Brain microvascular endothelial cell (primary cell): ENCODE results near the gene UNC13B.

Experiments
- DNase-seq: peaks from one replicate; pipeline ENCODE4 v3.0.0-alpha.2; 2020
- H3K27ac ChIP-seq: fragments of 250-450 bp; sonication (Bioruptor Pico); 2 replicates; pipeline ENCODE4 v1.5.1; 2020; ENCODE audit warnings: mild to moderate bottlenecking, moderate library complexity
- H3K27me3 ChIP-seq: fragments of 250-450 bp; sonication (Bioruptor Pico); replicated peaks from 2 replicates; pipeline ENCODE4 v1.5.1; 2020; ENCODE audit warnings: mild to moderate bottlenecking
- H3K36me3 ChIP-seq: fragments of 250-450 bp; sonication (Bioruptor Pico); replicated peaks from 2 replicates; pipeline ENCODE4 v1.5.1; 2020; ENCODE audit warnings: mild to moderate bottlenecking
- H3K4me3 ChIP-seq: 2 replicates; pipeline ENCODE4 v1.5.1; 2011; ENCODE audit warnings: low read depth, mild to moderate bottlenecking, control low read depth, low read length, moderate library complexity
- CTCF ChIP-seq: IDR thresholded peaks from 2 replicates; pipeline ENCODE4 v1.5.1; 2011; ENCODE audit warnings: low read depth, mild to moderate bottlenecking, moderate library complexity, low read length, control low read depth, inconsistent platforms; ENCODE audit errors: missing control alignments
- in situ Hi-C: cut with HindIII; loops from 2 replicates; pipeline ENCODE4 v1.10.0; 2017; ENCODE audit warnings: low sequenced_read_pairs, low pct_ligation_motif_present

Gene UNC13B

GRCh38 chr9:35227284-35227683 lies 65.5 kb downstream of the UNC13B start:
- H3K27me3 ChIP-seq = no peaks in the 10 kb centered on the region
- no peak overlapping the region for H3K27ac ChIP-seq
- H3K4me3 ChIP-seq = no peak overlapping the region
- DNase-seq = no peak
- TF ChIP-seq CTCF = no peak
- in situ Hi-C loops = no loop called here
- H3K36me3 ChIP-seq = no peaks in the 10 kb centered on the region

GRCh38 chr9:35229066-35229778 lies 67.4 kb downstream of the UNC13B start:
- no peak for DNase-seq
- no peak for TF ChIP-seq CTCF
- H3K27ac ChIP-seq = no peak overlapping the region
- H3K27me3 ChIP-seq = no peaks in the 10 kb centered on the region
- H3K4me3 ChIP-seq = no peak overlapping the region
- H3K36me3 ChIP-seq = no peaks in the 10 kb centered on the region
- in situ Hi-C loops = no loop called here

GRCh38 chr9:35229779-35230143 lies 68.0 kb downstream of the UNC13B start:
- Histone ChIP-seq H3K4me3 (no peak overlapping the region), H3K27ac (no peak overlapping the region), H3K27me3 (no peaks in the 10 kb centered on the region), H3K36me3 (no peaks in the 10 kb centered on the region)
- TF ChIP-seq CTCF = no peak
- no peak for DNase-seq
- in situ Hi-C loops = no loop called here

- Histone ChIP-seq H3K36me3 (no peaks in the 10 kb centered on the region), H3K27me3 (no peaks in the 10 kb centered on the region), H3K27ac (no peak overlapping the region), H3K4me3 (no peak overlapping the region)
- in situ Hi-C loops = no loop called here
- no peak for DNase-seq
- no peak for TF ChIP-seq CTCF
Measured at GRCh38 chr9:35232867-35233544, 71.2 kb downstream of the UNC13B start.

GRCh38 chr9:35236692-35237091 lies 74.9 kb downstream of the UNC13B start:
- no peak for TF ChIP-seq CTCF
- Histone ChIP-seq H3K4me3 (no peak overlapping the region), H3K27me3 (no peaks in the 10 kb centered on the region), H3K36me3 (no peaks in the 10 kb centered on the region), H3K27ac (no peak overlapping the region)
- no peak for DNase-seq
- in situ Hi-C loops = no loop called here
